IMR-90 (cell line): ENCODE results near the gene TRIP11. TPM values are rescaled to one million over a fixed set of nuclear protein-coding genes. Genes with fewer than 3 reads are reported as not detected.

ENCODE experiments used
- ATAC-seq: fragments of 200-7000 bp; cut with Tn5 transposase; 2 replicates; pipeline ENCODE4 v1.9.1; 2020; ENCODE audit warnings: low read depth, mild to moderate bottlenecking, moderate library complexity
- BruUV-seq: library from RNA; stranded (reverse); fragments of 400-500 nt; replicated peaks from 2 replicates; lab custom pipeline; 2021; lab: Mats Ljungman, UMichigan
- CTCF ChIA-PET: fragments of 300-600 bp; formaldehyde crosslinking; extraction: SDS; loops from one replicate; lab custom pipeline; 2021; ENCODE audit warnings: antibody characterized with exemption; lab: Yijun Ruan, JAX
- POLR2A ChIA-PET: fragments of 300-600 bp; sonication (Branson Sonifier 250); formaldehyde crosslinking; loops from one replicate; lab custom pipeline; 2022; ENCODE audit warnings: antibody characterized with exemption; ENCODE audit not compliant: unreplicated experiment; lab: Charles Lee
- DNase-seq: peaks from one replicate; pipeline ENCODE4 v3.0.0; 2013
- H2AFZ ChIP-seq: replicated peaks from 2 replicates; pipeline ENCODE3; 2013; ENCODE audit warnings: low read length, mild to moderate bottlenecking; ENCODE audit not compliant: poor library complexity
- H2AK5ac ChIP-seq: 2 replicates; pipeline ENCODE4 v1.6.1; 2013; ENCODE audit warnings: low read depth, low read length, inconsistent platforms
- H2AK9ac ChIP-seq: replicated peaks from 2 replicates; pipeline ENCODE3; 2013; ENCODE audit warnings: mild to moderate bottlenecking, low read depth, low read length, moderate library complexity; ENCODE audit not compliant: poor library complexity
- H2BK120ac ChIP-seq: 2 replicates; pipeline ENCODE4 v1.6.1; 2013; ENCODE audit warnings: low read depth, low read length, inconsistent platforms
- H2BK15ac ChIP-seq: 3 replicates; pipeline ENCODE4 v1.6.1; 2013; ENCODE audit warnings: low read depth, low read length, inconsistent platforms
- H2BK20ac ChIP-seq: 2 replicates; pipeline ENCODE4 v1.6.1; 2013; ENCODE audit warnings: low read depth, mild to moderate bottlenecking, inconsistent platforms, low read length, moderate library complexity
- H2BK5ac ChIP-seq: 2 replicates; pipeline ENCODE4 v1.6.1; 2013; ENCODE audit warnings: mild to moderate bottlenecking, low read depth, low read length, inconsistent platforms; ENCODE audit not compliant: poor library complexity, severe bottlenecking
- H3K14ac ChIP-seq: replicated peaks from 2 replicates; pipeline ENCODE4 v1.6.1; 2013; ENCODE audit warnings: low read depth, low read length, inconsistent platforms
- H3K18ac ChIP-seq: 2 replicates; pipeline ENCODE4 v1.6.1; 2013; ENCODE audit warnings: low read depth, low read length, control low read depth
- H3K23ac ChIP-seq: 2 replicates; pipeline ENCODE4 v1.6.1; 2013; ENCODE audit warnings: low read depth, low read length, inconsistent platforms
- H3K27ac ChIP-seq: 2 replicates; pipeline ENCODE4 v1.5.1; 2013; ENCODE audit warnings: mild to moderate bottlenecking, control low read depth, low read length; ENCODE audit not compliant: insufficient read depth
- H3K27me3 ChIP-seq: 2 replicates; pipeline ENCODE4 v1.6.1; 2013; ENCODE audit warnings: low read length; ENCODE audit not compliant: control insufficient read depth, insufficient read depth
- H3K36me3 ChIP-seq: 2 replicates; pipeline ENCODE4 v1.6.1; 2013; ENCODE audit warnings: low read length, mixed read lengths; ENCODE audit not compliant: control insufficient read depth, insufficient read depth
- H3K4ac ChIP-seq: 2 replicates; pipeline ENCODE4 v1.6.1; 2013; ENCODE audit warnings: low read depth, low read length, inconsistent platforms
- H3K4me1 ChIP-seq: 2 replicates; pipeline ENCODE4 v1.6.1; 2013; ENCODE audit warnings: low read length, mixed read lengths; ENCODE audit not compliant: control insufficient read depth, insufficient read depth
- H3K4me2 ChIP-seq: 2 replicates; pipeline ENCODE4 v1.6.1; 2013; ENCODE audit warnings: low read depth, mild to moderate bottlenecking, control low read depth, low read length, moderate library complexity
- H3K4me3 ChIP-seq: 2 replicates; pipeline ENCODE4 v1.5.1; 2013; ENCODE audit warnings: low read depth, mild to moderate bottlenecking, control low read depth, low read length, moderate library complexity; ENCODE audit not compliant: insufficient read depth
- H3K56ac ChIP-seq: 2 replicates; pipeline ENCODE4 v1.6.1; 2013; ENCODE audit warnings: low read length, inconsistent platforms; ENCODE audit not compliant: insufficient read depth; ENCODE audit errors: extremely low read depth
- H3K79me1 ChIP-seq, 2 experiments: 2 replicates each; pipeline ENCODE4 v1.6.1; 2013; ENCODE audit warnings: low read length in 2 of 2, inconsistent platforms in 1 of 2, low read depth in 1 of 2
- H3K9ac ChIP-seq: 2 replicates; pipeline ENCODE4 v1.6.1; 2013; ENCODE audit warnings: low read depth, low read length, control low read depth
- H3K9me1 ChIP-seq: 2 replicates; pipeline ENCODE4 v1.6.1; 2013; ENCODE audit warnings: low read length, inconsistent platforms; ENCODE audit not compliant: insufficient read depth
- H3K9me3 ChIP-seq: 2 replicates; pipeline ENCODE4 v1.6.1; 2013; ENCODE audit warnings: low read length; ENCODE audit not compliant: control insufficient read depth, insufficient read depth
- H4K20me1 ChIP-seq: 2 replicates; pipeline ENCODE4 v1.6.1; 2013; ENCODE audit warnings: low read length, inconsistent platforms; ENCODE audit not compliant: insufficient read depth
- H4K5ac ChIP-seq: 2 replicates; pipeline ENCODE4 v1.6.1; 2013; ENCODE audit warnings: mild to moderate bottlenecking, low read depth, low read length, control low read depth
- H4K8ac ChIP-seq, 2 experiments: 2 replicates each; pipeline ENCODE4 v1.6.1; 2013; ENCODE audit warnings: low read depth in 2 of 2, low read length in 2 of 2, control low read depth in 1 of 2, inconsistent platforms in 1 of 2
- H4K91ac ChIP-seq: 2 replicates; pipeline ENCODE4 v1.6.1; 2013; ENCODE audit warnings: low read depth, low read length, inconsistent platforms; ENCODE audit not compliant: insufficient read depth
- BHLHE40 ChIP-seq: fragments of 150-350 bp; IDR thresholded peaks from 2 replicates; pipeline ENCODE4 v1.6.1; 2016; ENCODE audit warnings: mild to moderate bottlenecking, low read depth, low read length
- CEBPB ChIP-seq: IDR thresholded peaks from 2 replicates; pipeline ENCODE4 v1.6.1; 2012; ENCODE audit warnings: low read depth, low read length, improper control_type of control experiment
- CTCF ChIP-seq: conservative IDR thresholded peaks from 2 replicates; pipeline ENCODE4 v1.5.1; 2012; ENCODE audit warnings: mild to moderate bottlenecking, low read depth, low read length, improper control_type of control experiment
- FOS ChIP-seq: fragments of 150-350 bp; IDR thresholded peaks from 2 replicates; pipeline ENCODE4 v1.6.1; 2016; ENCODE audit warnings: low read depth, low read length
- MAZ ChIP-seq: IDR thresholded peaks from 2 replicates; pipeline ENCODE4 v1.6.1; 2012; ENCODE audit warnings: low read depth, mild to moderate bottlenecking, low read length, improper control_type of control experiment, moderate library complexity, borderline replicate concordance
- MXI1 ChIP-seq: IDR thresholded peaks from 2 replicates; pipeline ENCODE4 v1.6.1; 2012; ENCODE audit warnings: low read depth, mild to moderate bottlenecking, low read length, moderate library complexity, borderline replicate concordance
- NFE2L2 ChIP-seq: fragments of 150-350 bp; IDR thresholded peaks from 2 replicates; pipeline ENCODE4 v1.6.1; 2016; ENCODE audit warnings: low read depth, mild to moderate bottlenecking, low read length
- POLR2A ChIP-seq: IDR thresholded peaks from 2 replicates; pipeline ENCODE4 v1.6.1; 2012; ENCODE audit warnings: mild to moderate bottlenecking, low read depth, low read length
- RAD21 ChIP-seq: IDR thresholded peaks from 2 replicates; pipeline ENCODE4 v1.6.1; 2012; ENCODE audit warnings: low read length, improper control_type of control experiment
- RCOR1 ChIP-seq: IDR thresholded peaks from 2 replicates; pipeline ENCODE4 v1.6.1; 2012; ENCODE audit warnings: mild to moderate bottlenecking, low read length, improper control_type of control experiment; ENCODE audit not compliant: insufficient replicate concordance
- WGBS, 2 experiments: methylation state at CpG; one replicate each; pipeline versions ENCODE4 v1.1.5 to v1.1.7; 2013; ENCODE audit warnings: missing lambda C conversion rate in 2 of 2; ENCODE audit not compliant: insufficient read length in 1 of 2; ENCODE audit errors: extremely low coverage in 2 of 2; 5-methylcytosine and 5-hydroxymethylcytosine counted together
- dilution Hi-C: fragments of 300-500 bp; cut with HindIII; formaldehyde crosslinking; loops from one replicate; pipeline ENCODE4 v1.14.3; 2018; ENCODE audit warnings: low sequenced_read_pairs; ENCODE audit not compliant: unreplicated experiment
- in situ Hi-C: fragments of 300-500 bp; cut with MboI; formaldehyde crosslinking; loops from 3 replicates; pipeline ENCODE4 v1.14.3; 2019; ENCODE audit warnings: low sequenced_read_pairs, inconsistent platforms, mixed read lengths
- intact Hi-C: fragments of 100-400 bp; cut with micrococcal nuclease; formaldehyde crosslinking; loops from 2 replicates; pipeline ENCODE4 v1.10.0; 2022
- polyA plus RNA-seq, 3 experiments: library from polyadenylated mRNA; depleted of rRNA; stranded (reverse); fragments of >200 nt; gene quantifications; 2 replicates each; pipeline ENCODE4 v1.2.3, GENCODE V29; 2012; ENCODE audit warnings: low replicate concordance in 1 of 3
- total RNA-seq: library from RNA; depleted of rRNA; stranded (reverse); fragments of >200 nt; gene quantifications from 2 replicates; pipeline ENCODE4 v1.2.3, GENCODE V29; 2012

Gene TRIP11
- total and polyA plus RNA-seq, 2 of the 4 experiments (the other 2 are of a cell fraction), result 6.8 to 83.5 TPM

- dilution Hi-C loops (no loop called here), intact Hi-C loops (no loop called here), in situ Hi-C loops (no loop called here)
- H2BK5ac ChIP-seq, result no peak overlapping the region
- no peak overlapping the region for H4K91ac ChIP-seq
- peaks cover 52% of the 10 kb centered on the region for H3K36me3 ChIP-seq
- no TSS peak for BruUV-seq
- no peak overlapping the region for H3K4me3 ChIP-seq
- TF ChIP-seq RAD21 (no peak), MAZ (no peak), CEBPB (no peak), POLR2A (no peak), BHLHE40 (no peak), MXI1 (no peak), CTCF (no peak), FOS (no peak), RCOR1 (no peak), NFE2L2 (no peak)
- no peak for ATAC-seq
- ChIA-PET CTCF (no interaction called here), POLR2A (no interaction called here)
- no peak overlapping the region for H3K27ac ChIP-seq
- H3K79me1 ChIP-seq, result peaks cover 11 to 63% of the 10 kb centered on the region in 2 experiments
- H3K9me3 ChIP-seq, result no peaks in the 10 kb centered on the region
- no peak overlapping the region for H4K5ac ChIP-seq
- peaks cover 33% of the 10 kb centered on the region for H4K20me1 ChIP-seq
- no peaks in the 10 kb centered on the region for H3K27me3 ChIP-seq
- peaks cover 6% of the 10 kb centered on the region for H3K4me1 ChIP-seq
- H2BK20ac ChIP-seq, result no peak overlapping the region
- DNase-seq, result no peak
- no peak overlapping the region for H2AFZ ChIP-seq
- no peak overlapping the region for H2BK120ac ChIP-seq
- H3K4ac ChIP-seq, result no peak overlapping the region
- no peak overlapping the region for H3K18ac ChIP-seq
- no peak overlapping the region for H3K23ac ChIP-seq
- H4K8ac ChIP-seq, result no peak overlapping the region
- H3K9me1 ChIP-seq, result peaks cover 13% of the 10 kb centered on the region; the same call in 1 of the 2 replicates
- H3K4me2 ChIP-seq, result no peak overlapping the region
- no peak overlapping the region for H2BK15ac ChIP-seq
- H3K56ac ChIP-seq, result no peak overlapping the region
- WGBS, 2 experiments, result 86% methylated on average over 1 of the region's 5 CpGs; no CpG with 5 or more reads in 1 of the 2 experiments
- H3K14ac ChIP-seq, result no peak overlapping the region
- no peak overlapping the region for H3K9ac ChIP-seq
- H2AK5ac ChIP-seq, result no peak overlapping the region
- H2AK9ac ChIP-seq, result peak overlapping the region; percentile 25
Observed at GRCh38 chr14:91927800-91928199, 112.1 kb downstream of the TRIP11 start.
